Activated CD8-positive, alpha-beta memory T cell treated with anti-CD3 and anti-CD28 coated beads for 4 hours (primary cell): ENCODE data around the gene KRT40.
"Not testable (repeated sequence)": the region's sequence is repeated elsewhere in the genome, so short reads cannot be mapped to it uniquely, and the experiment has no call there.

Experiments used
- DNase-seq, 2 donors: peaks; one replicate each; pipeline ENCODE4 v3.0.0-alpha.2; 2020; ENCODE audit warnings: low read depth in 2 of 2

Gene KRT40

DNA sequence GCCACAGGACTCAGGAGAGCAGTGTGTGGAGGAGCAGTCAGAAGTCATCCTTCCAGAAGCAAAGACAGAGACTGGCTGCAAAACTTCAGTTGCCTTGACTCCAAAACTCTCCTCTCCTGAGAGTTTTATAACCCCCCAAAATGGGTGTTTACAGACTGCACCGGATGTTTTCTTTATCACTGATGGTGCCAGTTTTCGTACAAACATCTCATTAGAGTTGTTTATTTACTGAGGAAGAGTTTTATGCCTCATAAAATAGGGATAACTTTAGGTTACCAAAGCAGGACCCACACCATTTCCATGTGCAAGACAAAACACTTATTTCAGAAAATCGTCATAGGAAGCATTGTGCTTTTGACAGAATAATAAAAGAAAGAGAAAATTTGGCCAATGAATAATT is at the start of gene KRT40:
TSS of gene KRT40 (minus strand) at position 101 of the 400 bp plus-strand sequence. CDS start at position 48, 53 bp downstream.
- no peak for DNase-seq

DNA sequence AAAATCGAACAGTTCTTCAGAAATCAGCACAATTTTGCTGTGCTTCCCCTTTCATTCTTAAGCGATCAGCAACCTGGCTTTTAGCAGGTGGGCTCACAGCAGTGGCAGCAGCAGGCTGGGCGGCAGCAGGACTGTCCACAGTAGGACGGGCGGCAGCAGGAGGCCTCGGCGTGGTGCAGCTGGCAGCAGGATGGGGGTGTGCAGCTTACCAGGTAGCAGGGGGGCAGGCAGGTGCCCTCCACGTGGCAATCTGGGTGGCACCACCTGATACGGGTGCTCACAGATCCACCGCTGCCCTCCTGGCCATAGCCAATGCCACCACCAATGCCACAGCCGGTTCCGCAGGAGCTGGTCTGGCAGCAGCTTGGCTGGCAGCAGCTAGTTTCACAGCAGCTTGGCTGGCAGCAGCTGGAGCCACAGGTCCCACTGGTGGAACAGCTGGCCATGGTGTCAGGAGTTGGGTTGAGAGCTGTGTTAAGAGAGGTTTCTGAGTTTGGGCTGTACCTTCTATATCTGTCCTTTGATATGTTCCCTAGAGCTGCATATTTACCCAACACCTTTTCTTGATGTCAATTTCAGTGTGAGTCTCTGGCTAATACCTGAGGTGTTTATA is 45.6 kb upstream of the KRT40 start, which contains the start of gene KRTAP1-4:
TSS of gene KRTAP1-4 (minus strand) at position 563 of the 613 bp plus-strand sequence. CDS start at position 446, 117 bp downstream.
- DNase-seq = no peak

DNA sequence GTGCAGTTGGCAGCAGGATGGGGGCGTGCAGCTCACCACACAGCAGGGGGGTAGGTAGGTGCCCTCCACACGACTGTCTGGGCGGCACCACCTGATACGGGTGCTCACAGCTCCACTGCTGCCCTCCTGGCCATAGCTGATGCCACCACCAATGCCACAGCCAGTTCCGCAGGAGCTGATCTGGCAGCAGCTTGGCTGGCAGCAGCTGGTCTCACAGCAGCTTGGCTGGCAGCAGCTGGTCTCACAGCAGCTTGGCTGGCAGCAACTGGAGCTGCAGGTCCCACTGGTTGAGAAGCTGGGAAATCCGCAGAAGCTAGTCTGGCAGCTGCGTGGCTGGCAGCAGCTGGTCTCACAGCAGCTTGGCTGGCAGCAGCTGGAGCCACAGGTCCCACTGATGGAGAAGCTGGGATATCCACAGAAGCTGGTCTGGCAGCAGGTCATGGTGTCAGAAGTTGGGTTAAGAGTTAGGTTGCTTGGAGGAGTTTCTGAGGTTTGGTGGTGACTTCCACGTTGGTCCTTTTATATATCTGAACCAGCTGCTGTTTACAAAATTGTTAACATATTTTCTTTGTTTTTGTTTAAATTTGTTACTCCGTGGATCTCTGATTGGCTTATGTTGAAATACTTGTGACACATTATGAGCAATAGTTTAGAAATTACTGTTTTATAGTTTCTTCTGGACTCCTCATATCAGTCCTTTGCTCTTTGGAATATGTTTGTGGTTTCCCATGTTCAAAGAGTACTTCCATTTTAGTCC is 42.8 kb upstream of the KRT40 start, which contains the start of gene KRTAP1-5:
TSS of gene KRTAP1-5 (minus strand) at position 494 of the 757 bp plus-strand sequence. CDS start at position 441, 53 bp downstream.
- no peak for DNase-seq

GRCh38 chr17:41024697-41025096 is 40.6 kb upstream of the KRT40 start:
- no peak for DNase-seq

DNA sequence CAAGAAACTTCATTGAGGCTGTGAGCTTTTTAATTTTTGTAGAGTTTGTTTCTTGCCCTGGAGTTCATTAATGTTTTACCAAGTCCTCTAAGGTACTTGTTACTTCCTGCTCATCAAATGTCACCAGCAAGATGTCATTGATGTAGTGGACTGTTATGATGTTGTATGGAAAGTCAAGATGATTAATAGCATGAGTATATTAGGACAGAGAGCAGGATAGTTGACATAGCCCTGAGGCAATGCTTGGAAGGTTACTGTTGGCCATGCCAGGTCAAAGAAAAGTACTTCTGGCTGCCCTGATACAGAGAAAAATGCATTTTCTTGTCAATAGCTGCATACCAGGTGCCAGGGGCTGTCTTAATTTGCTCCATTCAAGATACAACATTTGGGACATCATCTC is 36.2 kb upstream of the KRT40 start:
- no peak for DNase-seq

- DNase-seq = no peak
Observed at GRCh38 chr17:41019415-41019814, 35.3 kb upstream of the KRT40 start.

DNA sequence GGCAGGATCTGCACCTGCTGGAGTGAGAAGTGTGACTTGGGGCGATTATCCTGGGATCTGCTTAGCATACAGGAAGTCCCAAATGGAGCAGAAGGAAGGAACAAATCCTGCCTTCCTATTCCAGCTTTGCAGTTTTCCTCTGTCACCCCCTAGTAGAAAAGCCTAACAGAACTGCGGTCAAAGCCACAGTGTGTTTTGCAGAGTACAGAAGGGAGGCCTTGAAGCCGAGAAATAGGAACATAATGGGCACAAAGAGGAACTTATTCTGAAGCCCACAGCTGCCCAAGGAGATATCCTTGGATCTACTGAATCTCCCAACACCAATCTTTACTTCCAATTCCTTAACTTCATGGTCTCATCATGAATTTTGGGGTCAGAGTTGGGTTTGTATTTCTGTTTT is 34.4 kb upstream of the KRT40 start:
- DNase-seq = no peak

DNA sequence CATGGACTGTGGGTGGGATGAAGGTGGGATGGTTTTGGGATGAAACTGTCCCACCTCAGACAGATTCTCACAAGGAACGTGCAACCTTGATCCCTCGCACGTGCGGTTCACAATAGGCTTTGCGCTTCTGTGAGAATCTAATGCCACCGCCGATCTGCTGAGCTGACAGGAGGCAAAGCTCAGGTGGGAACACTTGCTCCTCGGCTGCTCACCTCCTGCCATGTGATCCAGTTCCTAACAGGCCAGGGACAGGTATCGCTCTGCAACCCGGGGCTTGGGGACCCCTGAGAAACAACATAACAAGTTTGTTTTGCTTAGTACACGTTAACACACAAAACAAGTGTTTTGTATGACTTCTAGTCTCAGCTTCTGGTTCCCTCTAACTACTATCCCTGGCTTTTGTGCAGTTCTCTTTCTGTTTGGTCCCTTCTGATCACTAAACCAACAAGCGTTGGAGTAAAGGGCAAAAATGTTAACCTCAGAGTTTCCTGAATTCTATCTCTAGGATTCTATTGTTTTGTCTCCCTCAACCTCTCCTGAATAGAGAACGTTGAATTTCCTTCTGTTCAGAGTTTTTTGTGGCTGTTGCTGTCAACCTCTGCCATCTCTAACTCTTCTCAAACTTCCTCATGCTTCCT is 32.6 kb upstream of the KRT40 start:
- DNase-seq = no peak

DNA sequence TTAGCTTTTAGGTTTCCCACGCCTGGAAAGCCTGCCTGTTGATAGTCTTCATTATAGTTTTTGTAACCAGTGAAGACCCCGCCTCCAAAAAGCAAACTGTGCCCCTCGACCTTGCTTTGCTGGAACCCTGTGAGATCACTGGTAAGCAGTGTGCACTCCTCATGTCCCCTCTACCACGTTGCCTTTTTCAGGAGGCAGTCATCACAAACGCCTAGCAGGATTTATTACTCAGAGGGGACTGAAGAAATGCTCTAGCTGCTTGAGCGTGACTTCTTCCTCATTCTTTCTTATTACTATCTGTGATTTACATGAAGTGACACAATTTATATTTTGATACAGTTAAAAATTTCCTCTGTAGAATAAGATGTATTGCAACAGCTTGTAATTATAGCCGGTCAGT is 31.3 kb upstream of the KRT40 start:
- DNase-seq = no peak

DNA sequence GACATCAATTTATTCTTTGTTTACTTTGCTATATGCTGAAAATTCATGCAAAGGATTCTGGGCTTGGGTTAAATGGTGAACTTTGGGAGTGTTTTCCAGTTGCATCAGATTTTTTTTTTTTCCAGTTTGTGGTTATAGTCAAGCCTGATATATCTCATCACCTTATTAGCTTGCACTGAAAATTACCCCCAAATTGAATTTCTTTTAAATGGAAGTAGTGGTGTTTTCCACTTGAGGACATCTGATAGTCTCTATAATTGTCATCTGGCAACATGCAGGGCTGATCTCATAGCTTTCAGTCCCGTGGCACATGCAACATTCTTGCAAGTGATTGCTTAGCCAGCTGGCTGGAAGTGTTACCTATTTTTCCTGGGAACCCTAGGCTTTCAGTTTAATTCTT is 29.5 kb upstream of the KRT40 start:
- no peak for DNase-seq

- DNase-seq = no peak
Observed at GRCh38 chr17:41013181-41013580, 29.1 kb upstream of the KRT40 start.

GRCh38 chr17:41012326-41013120 is 28.4 kb upstream of the KRT40 start:
- no peak for DNase-seq

DNA sequence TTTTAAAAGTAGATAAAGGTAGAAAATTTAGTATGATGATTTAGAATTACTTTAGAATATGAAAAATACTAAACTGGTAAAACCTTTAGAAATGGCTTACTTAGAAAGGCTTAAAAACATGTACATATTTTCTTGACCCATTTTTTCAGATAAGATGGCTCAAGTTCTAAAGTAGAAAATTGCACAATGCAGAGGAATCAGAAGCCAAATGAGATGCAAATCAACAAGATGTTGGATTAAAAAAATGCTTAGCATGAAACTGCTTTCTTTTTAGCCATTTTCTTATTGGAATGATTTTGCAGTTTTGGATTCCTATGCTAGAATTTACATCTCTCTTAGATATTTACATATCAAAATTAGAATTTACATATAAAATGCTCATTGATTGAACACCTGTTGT is 26.3 kb upstream of the KRT40 start:
- DNase-seq = no peak

DNA sequence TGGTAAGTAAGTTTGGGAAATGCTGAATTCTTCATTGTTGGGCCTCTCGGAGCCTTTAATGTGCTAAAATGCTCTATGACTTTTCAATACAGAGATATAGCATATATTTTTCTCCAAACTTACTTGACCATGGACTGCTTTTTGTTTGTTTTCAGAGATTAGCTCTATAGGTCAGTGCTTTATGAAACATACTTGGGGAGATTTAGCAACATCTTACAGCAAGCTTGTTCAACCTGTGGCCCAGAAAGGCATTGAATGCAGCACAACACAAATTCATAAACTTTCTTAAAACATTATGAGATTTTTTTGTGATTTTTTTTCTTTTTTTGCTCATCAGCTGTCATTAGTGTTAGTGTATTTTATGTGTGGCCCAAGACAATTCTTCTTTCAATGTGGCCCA is 25.8 kb upstream of the KRT40 start:
- DNase-seq = no peak

DNA sequence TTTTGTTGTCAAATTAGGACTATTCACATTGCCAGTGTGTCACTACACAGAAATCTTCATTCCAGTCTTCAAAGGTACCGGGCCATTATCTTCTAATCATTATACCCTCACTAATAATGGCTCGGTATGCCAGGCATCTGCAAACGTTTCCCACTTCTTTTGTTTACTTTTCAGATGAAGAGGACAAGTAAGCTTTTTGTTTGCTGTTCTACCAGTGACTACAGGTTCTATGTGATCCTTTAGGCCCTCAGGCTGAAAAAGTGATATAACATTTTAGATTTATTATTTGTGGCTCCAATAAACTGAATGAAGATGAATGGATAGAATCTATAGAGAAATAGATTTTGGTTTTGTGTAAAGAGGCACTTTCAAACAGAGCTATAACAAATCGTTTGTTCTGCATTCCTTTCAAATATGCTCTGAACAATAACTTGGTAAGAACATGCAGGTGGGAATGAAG is 25.2 kb upstream of the KRT40 start:
- DNase-seq = no peak

DNA sequence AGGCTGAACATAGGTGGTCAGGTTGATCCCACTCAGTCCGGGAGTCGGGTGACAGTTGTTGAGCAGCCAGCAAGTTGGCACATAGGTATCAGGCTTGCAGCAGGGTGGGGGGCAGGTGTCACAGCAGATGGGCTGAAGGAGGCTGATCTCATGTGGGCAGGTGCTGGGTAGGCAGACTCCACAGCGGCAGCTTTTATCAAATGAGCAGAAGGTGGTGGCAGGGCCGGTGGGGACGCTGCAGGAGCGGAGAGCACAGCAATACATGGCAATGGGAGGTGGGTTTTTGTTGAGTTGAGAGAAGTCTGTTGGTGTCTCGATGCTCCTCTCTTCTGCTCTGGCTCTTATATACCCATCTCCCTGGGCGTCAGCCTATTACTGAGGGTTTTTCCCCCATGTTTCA is 24.7 kb upstream of the KRT40 start, which contains the start of gene KRTAP3-1:
TSS of gene KRTAP3-1 (minus strand) at position 318 of the 400 bp plus-strand sequence. CDS start at position 264, 54 bp downstream.
- DNase-seq = no peak

DNA sequence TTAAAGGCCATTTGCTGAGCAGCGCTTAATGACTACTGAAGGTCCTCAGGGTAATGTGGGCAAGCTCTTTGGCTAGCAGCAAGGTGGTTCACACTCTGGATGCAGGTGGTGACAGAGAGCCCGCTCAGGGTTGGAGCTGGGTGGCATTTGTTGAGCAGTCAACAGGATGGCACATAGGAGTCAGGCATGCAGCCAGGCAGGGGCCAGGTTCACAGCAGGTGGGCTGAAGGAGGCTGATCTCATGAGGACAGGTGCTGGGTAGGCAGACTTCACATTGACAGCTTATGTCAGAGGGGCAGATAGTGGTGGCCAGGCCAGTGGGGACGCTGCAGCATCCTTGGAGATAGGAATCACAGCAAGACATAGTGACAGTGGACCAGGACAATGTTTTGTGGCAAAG is 20.3 kb upstream of the KRT40 start:
- no peak for DNase-seq

GRCh38 chr17:41003926-41004325 is 19.8 kb upstream of the KRT40 start:
- no peak for DNase-seq

DNA sequence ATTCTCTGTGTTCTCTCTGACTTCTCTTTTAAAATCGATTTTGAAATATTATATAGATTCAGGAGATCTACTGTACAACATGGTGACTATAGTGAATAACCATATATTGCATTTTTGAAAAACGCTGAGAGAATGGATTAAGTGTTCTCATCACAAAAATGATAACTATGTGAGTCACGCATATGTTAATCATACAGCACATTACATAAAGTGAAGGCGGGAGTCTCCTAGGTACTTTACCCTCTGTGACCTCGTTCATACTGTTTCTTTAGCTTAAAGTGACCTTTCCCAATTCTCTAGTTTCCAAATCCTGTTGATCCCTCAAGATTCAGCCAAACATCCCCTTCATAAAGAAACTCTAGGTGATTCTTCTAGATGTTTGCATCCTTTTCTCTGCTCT is 18.7 kb upstream of the KRT40 start:
- DNase-seq = no peak

- DNase-seq = no peak
Observed at GRCh38 chr17:41001795-41002194, 17.7 kb upstream of the KRT40 start.

DNA sequence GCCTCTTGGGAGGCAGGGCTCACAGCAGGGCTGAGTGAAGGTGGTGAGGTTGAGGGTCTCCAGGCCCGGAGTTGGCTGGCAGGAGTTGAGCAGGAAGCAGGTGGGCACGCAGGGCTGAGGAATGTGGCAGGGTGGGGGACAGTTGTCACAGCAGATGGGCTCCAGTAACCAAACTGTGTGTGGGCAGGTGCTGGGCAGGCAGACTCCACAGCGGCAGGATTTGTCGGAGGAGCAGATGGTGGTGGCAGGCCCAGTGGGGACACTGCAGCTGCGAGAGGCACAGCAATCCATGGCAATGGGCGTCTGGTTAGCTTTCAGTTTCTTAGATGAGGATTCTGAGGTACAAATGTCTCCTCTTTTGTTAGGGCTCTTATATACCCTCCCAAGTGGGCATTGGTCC is 15.4 kb upstream of the KRT40 start, which contains the start of gene KRTAP3-2:
TSS of gene KRTAP3-2 (minus strand) at position 344 of the 400 bp plus-strand sequence. CDS start at position 291, 53 bp downstream.
- not testable (repeated sequence) for DNase-seq

DNA sequence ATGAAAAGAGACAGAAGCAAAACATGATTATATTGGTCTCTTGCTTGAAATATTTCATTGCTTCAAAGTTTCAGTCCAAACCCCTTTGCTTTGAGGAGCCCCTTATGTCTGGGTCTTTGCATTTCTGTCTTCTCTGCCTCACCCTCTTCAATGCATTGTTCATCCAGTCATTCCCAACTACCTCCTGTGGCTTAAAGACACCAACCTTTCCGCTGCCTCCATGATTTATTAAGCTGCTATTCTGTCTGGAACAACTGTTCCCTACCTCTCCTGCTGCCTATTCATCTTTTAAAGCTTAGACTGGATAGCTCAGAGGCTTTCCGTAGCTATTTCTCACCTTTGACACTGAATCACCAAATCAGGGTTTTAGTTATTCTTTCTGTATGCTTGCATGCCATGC is 13.2 kb upstream of the KRT40 start:
- DNase-seq = no peak
